Measurements from ENCODE around the gene DAPK1. TPM values are rescaled to one million over a fixed set of nuclear protein-coding genes. Genes with fewer than 3 reads are reported as not detected.

Gene DAPK1
- total and polyA plus RNA-seq, 7 donors: 0.66 to 8.4 (median 2.2) TPM

DNA sequence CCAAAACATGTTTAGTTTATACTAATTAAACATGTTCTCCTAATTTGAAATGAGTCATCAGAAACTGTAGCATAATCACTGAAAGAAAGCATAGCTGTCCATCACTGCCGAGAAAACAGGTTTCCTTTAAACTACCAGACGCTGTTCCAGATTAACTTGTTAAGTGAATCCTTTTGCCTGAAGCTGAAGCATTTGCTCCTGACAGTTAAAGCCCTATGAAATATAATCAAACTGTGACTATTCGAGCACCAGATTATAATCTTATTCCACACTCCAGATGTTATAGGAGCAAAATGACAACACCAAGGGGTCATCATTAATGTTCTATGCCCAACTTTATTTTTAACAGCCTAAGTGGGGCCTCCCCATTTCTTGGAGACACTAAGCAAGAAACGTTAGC lies 142.3 kb downstream of the DAPK1 start:
- DNase-seq (no peak), ATAC-seq (no peak)
- Histone ChIP-seq H3K4me3 (no peak overlapping the region), H3K27me3 (ENCODE audit: insufficient read depth in 3 of 3, low read length in 2 of 3) (no peaks in the 10 kb centered on the region), H3K27ac (no peak overlapping the region), H3K9me3 (no peaks in the 10 kb centered on the region), H3K4me1 (no peaks in the 10 kb centered on the region), H3K36me3 (ENCODE audit: insufficient read depth in 1 of 2, low read depth in 1 of 2) (no peaks in the 10 kb centered on the region)
- intact Hi-C loops (cut with DNase I): no loop called here
- TF ChIP-seq, protein P1, sequence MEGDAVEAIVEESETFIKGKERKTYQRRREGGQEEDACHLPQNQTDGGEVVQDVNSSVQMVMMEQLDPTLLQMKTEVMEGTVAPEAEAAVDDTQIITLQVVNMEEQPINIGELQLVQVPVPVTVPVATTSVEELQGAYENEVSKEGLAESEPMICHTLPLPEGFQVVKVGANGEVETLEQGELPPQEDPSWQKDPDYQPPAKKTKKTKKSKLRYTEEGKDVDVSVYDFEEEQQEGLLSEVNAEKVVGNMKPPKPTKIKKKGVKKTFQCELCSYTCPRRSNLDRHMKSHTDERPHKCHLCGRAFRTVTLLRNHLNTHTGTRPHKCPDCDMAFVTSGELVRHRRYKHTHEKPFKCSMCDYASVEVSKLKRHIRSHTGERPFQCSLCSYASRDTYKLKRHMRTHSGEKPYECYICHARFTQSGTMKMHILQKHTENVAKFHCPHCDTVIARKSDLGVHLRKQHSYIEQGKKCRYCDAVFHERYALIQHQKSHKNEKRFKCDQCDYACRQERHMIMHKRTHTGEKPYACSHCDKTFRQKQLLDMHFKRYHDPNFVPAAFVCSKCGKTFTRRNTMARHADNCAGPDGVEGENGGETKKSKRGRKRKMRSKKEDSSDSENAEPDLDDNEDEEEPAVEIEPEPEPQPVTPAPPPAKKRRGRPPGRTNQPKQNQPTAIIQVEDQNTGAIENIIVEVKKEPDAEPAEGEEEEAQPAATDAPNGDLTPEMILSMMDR (IDR thresholded peaks at IDR 0.05): no peak
- 46 to 69% (median 53%) methylated on average over 4 of the region's 4 CpGs for WGBS, 3 donors

DNA sequence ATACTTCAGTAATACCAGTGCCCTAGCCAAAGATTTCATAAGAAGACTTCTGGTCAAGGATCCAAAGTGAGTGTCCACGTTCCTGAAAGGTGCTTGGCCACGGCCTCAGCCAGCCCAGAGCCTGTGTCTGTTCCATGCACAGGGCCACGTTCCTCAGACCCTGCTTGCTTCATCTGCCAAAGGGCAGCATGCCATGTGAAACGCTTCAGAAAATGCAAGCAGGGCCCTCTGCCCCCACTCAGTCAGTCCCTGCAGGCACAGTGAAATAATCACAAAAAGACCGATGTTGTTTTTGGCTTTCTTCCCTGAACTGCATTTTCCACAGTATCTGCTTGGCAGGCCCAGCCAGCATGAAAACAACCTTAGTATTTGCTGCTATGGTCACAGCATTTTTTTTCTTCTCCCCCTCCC lies 142.7 kb downstream of the DAPK1 start:
- H3K4me1 ChIP-seq: no peaks in the 10 kb centered on the region

DNA sequence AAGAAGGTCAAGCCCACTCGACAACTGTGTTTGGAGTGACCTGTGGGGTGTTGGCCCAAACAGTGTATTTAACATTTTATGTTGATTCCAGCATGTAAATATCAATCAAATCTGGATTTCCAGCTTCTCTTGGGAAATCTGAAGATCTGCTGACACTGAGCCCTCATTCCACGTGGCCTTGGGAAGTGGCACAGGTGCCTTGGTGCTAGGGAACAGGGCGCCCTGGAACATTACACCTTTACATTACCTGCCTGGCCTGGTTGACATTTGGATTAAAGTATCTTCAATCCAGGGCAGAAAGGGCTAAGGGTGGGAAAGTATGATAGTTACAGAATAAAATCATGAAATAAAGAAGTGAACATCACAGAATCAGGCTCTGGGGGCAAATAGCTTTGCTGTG lies 143.4 kb downstream of the DAPK1 start:
- WGBS, 3 donors: 97 to 100% (median 99%) methylated on average over 3 of the region's 3 CpGs
- H3K27me3 ChIP-seq (ENCODE audit: insufficient read depth in 3 of 3, low read length in 2 of 3): no peaks in the 10 kb centered on the region
- TF ChIP-seq, protein P1 (IDR thresholded peaks at IDR 0.05): no peak
- H3K36me3 ChIP-seq (ENCODE audit: insufficient read depth in 1 of 2, low read depth in 1 of 2): no peaks in the 10 kb centered on the region
- no peaks in the 10 kb centered on the region for H3K9me3 ChIP-seq
- H3K4me3 ChIP-seq: no peak overlapping the region
- H3K27ac ChIP-seq: no peak overlapping the region
- DNase-seq (no peak), ATAC-seq (no peak)
- H3K4me1 ChIP-seq: no peaks in the 10 kb centered on the region
- intact Hi-C loops (cut with DNase I): no loop called here

More for the DNA sequence above, 142.7 kb downstream of the DAPK1 start:
- ATAC-seq (no peak), DNase-seq (no peak)
- H3K9me3 ChIP-seq: no peaks in the 10 kb centered on the region
- no peak overlapping the region for H3K27ac ChIP-seq
- TF ChIP-seq, protein P1 (IDR thresholded peaks at IDR 0.05): no peak
- no peaks in the 10 kb centered on the region for H3K27me3 ChIP-seq (ENCODE audit: insufficient read depth in 3 of 3, low read length in 2 of 3)
- intact Hi-C loops (cut with DNase I): no loop called here
- H3K4me3 ChIP-seq: no peak overlapping the region
- no peaks in the 10 kb centered on the region for H3K36me3 ChIP-seq (ENCODE audit: insufficient read depth in 1 of 2, low read depth in 1 of 2)
- WGBS, 3 donors: 17 to 44% (median 22%) methylated on average over 5 of the region's 5 CpGs

DNA sequence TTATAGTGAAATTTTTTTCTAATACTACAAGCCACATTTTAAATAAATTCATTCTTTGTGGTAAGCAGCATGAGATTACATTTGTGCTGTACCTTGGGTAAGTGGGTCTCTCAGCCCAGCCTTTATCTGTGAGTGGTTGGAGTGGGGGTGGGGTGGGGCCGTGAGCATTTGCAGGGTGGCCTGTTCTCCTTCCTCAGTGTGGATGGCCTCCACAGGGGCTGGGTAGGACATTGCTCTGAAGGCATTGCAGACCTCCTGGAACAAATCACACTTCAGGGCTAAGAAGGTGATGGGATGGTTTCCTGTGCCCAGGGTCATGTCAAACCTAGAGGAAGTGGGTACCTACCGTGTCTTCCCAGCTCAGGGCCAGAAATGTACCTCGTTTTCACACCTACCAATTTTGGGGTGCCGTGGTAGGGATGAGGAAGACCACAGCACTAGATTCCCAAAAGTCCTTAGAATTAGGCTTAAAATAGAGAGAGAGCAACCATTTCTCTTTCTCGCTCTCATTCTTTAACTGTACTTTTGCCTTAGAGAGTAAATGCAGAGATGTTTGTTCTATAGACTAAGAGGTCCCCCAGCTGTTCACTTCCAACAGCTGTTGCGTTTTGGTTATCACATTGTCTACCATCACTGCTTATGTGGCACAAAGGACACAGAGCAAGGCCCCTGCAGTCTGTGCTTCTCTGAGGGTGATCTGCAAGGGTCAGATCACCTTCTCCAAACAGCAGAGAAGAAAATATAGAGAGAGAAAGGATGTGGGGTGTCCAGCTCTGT lies 144.9 kb downstream of the DAPK1 start:
- intact Hi-C loops (cut with DNase I): no loop called here
- ATAC-seq (no peak), DNase-seq (no peak)

More for the DNA sequence above, 144.9 kb downstream of the DAPK1 start:
- H3K27ac ChIP-seq: no peak overlapping the region
- no peaks in the 10 kb centered on the region for H3K36me3 ChIP-seq (ENCODE audit: insufficient read depth in 1 of 2, low read depth in 1 of 2)
- H3K9me3 ChIP-seq: no peaks in the 10 kb centered on the region
- H3K27me3 ChIP-seq (ENCODE audit: insufficient read depth in 3 of 3, low read length in 2 of 3): no peaks in the 10 kb centered on the region
- no peaks in the 10 kb centered on the region for H3K4me1 ChIP-seq
- WGBS, 3 donors: 86 to 89% (median 86%) methylated on average over 6 of the region's 6 CpGs
- no peak overlapping the region for H3K4me3 ChIP-seq
- TF ChIP-seq, protein P1 (IDR thresholded peaks at IDR 0.05): no peak
